Keratinocyte (primary cell): Measurements from ENCODE around the gene IQCK. TPM values are rescaled to one million over a fixed set of nuclear protein-coding genes. Genes with fewer than 3 reads are reported as not detected.
A peak's percentile ranks its signal among the peaks of the same experiment; 100 is the strongest.

Source experiments
- DNase-seq: peaks from one replicate; pipeline ENCODE4 v3.0.0-alpha.2; 2011; ENCODE audit warnings: low read depth, missing footprints, low spot score
- FAIRE-seq: peaks from 2 replicates; lab custom pipeline; 2011; peaks lifted over from hg19 to GRCh38; lab: Jason Lieb, UNC
- H2AFZ ChIP-seq: 2 replicates; pipeline ENCODE4 v1.6.0; 2012; ENCODE audit warnings: low read length, control low read depth, inconsistent platforms; ENCODE audit not compliant: control insufficient read depth
- H3K27ac ChIP-seq: 2 replicates; pipeline ENCODE4 v1.5.1; 2011; ENCODE audit warnings: low read length; ENCODE audit not compliant: control insufficient read depth, insufficient read depth
- H3K27me3 ChIP-seq: 3 replicates; pipeline ENCODE4 v1.6.0; 2011; ENCODE audit warnings: low read length; ENCODE audit not compliant: control insufficient read depth, insufficient read depth; ENCODE audit errors: extremely low read depth
- H3K36me3 ChIP-seq, 2 experiments: 2 replicates in 1 of 2; 3 replicates in 1 of 2; pipeline ENCODE4 v1.5.1; 2011; ENCODE audit warnings: low read length in 2 of 2, mild to moderate bottlenecking in 1 of 2; ENCODE audit not compliant: control insufficient read depth in 2 of 2, insufficient read depth in 2 of 2; ENCODE audit errors: extremely low read depth in 1 of 2
- H3K4me1 ChIP-seq: 3 replicates; pipeline ENCODE4 v1.5.1; 2011; ENCODE audit warnings: low read length; ENCODE audit not compliant: control insufficient read depth, insufficient read depth; ENCODE audit errors: extremely low read depth
- H3K4me2 ChIP-seq: 3 replicates; pipeline ENCODE4 v1.6.0; 2011; ENCODE audit warnings: low read depth, low read length; ENCODE audit not compliant: control insufficient read depth, insufficient read depth; ENCODE audit errors: extremely low read depth
- H3K4me3 ChIP-seq, 3 experiments: fragments of 200-600 bp in 1 of 3; sonication (generic) in 1 of 3; 2 replicates in 2 of 3; 3 replicates in 1 of 3; pipeline ENCODE4 v1.5.1; 2011 to 2016; ENCODE audit warnings: low read length in 3 of 3, mild to moderate bottlenecking in 3 of 3, control low read depth in 2 of 3, inconsistent platforms in 1 of 3, low read depth in 1 of 3, mixed read lengths in 1 of 3, mixed run types in 1 of 3, moderate library complexity in 1 of 3; ENCODE audit not compliant: control insufficient read depth in 2 of 3, insufficient read depth in 2 of 3; ENCODE audit errors: extremely low read depth in 1 of 3
- H3K79me2 ChIP-seq: 2 replicates; pipeline ENCODE4 v1.6.0; 2012; ENCODE audit warnings: low read length; ENCODE audit not compliant: control insufficient read depth, insufficient read depth
- H3K9ac ChIP-seq: 3 replicates; pipeline ENCODE4 v1.6.0; 2011; ENCODE audit warnings: low read length; ENCODE audit not compliant: control insufficient read depth, insufficient read depth; ENCODE audit errors: extremely low read depth
- H3K9me1 ChIP-seq: 3 replicates; pipeline ENCODE4 v1.6.0; 2011; ENCODE audit warnings: low read length; ENCODE audit not compliant: control insufficient read depth, insufficient read depth; ENCODE audit errors: extremely low read depth
- H3K9me3 ChIP-seq: 2 replicates; pipeline ENCODE4 v1.5.1; 2012; ENCODE audit warnings: low read depth, low read length; ENCODE audit not compliant: control insufficient read depth
- H4K20me1 ChIP-seq: 3 replicates; pipeline ENCODE4 v1.6.0; 2011; ENCODE audit warnings: low read length; ENCODE audit not compliant: control insufficient read depth, insufficient read depth; ENCODE audit errors: extremely low read depth
- EZH2 ChIP-seq: IDR thresholded peaks from one replicate; pipeline ENCODE4 v1.6.1; 2012; ENCODE audit warnings: inconsistent platforms, mild to moderate bottlenecking, low read length, moderate library complexity
- dilution Hi-C: fragments of 300-500 bp; cut with MboI; formaldehyde crosslinking; loops from one replicate; pipeline ENCODE4 v1.7.0; 2020; ENCODE audit warnings: low sequenced_read_pairs; ENCODE audit not compliant: extremely low pct_ligation_motif_present
- polyA plus RNA-seq, 5 experiments: library from polyadenylated mRNA; depleted of rRNA in 3 of 5; stranded (reverse) in 3 of 5; stranded (forward) in 1 of 5; unstranded in 1 of 5; fragments of >200 nt; gene quantifications; 1 replicate in 1 of 5; 2 replicates in 3 of 5; 3 replicates in 1 of 5; pipeline versions ENCODE4 v1.2.1 to v1.2.3, GENCODE V29; 2011 to 2012; ENCODE audit warnings: missing spikeins in 2 of 5, low read depth in 1 of 5, low replicate concordance in 1 of 5
- small RNA-seq, 3 experiments: library from RNA; depleted of rRNA; stranded (forward); fragments of <200 nt; gene quantifications; one replicate each; pipeline ENCODE3, GENCODE V24; 2012; ENCODE audit warnings: low read depth in 3 of 3, low replicate concordance in 1 of 3; ENCODE audit not compliant: insufficient read length in 3 of 3
- TF ChIP-seq, protein P1 (sequence below), 3 experiments: IDR thresholded peaks in 1 of 3; conservative IDR thresholded peaks in 1 of 3; optimal IDR thresholded peaks in 1 of 3; 2 replicates in 2 of 3; 3 replicates in 1 of 3; pipeline versions ENCODE3 to v1.5.1; 2011; ENCODE audit warnings: low read length in 3 of 3, mild to moderate bottlenecking in 3 of 3, moderate library complexity in 2 of 3, control low read depth in 1 of 3, inconsistent platforms in 1 of 3; ENCODE audit not compliant: insufficient read depth in 2 of 3; ENCODE audit errors: extremely low read depth in 1 of 3

IQCK gene
- polyA plus RNA-seq, 1 donor (not counting 4 experiments of a cell fraction or from before 2014, with no cell fraction given), result 9.7 TPM

DNA sequence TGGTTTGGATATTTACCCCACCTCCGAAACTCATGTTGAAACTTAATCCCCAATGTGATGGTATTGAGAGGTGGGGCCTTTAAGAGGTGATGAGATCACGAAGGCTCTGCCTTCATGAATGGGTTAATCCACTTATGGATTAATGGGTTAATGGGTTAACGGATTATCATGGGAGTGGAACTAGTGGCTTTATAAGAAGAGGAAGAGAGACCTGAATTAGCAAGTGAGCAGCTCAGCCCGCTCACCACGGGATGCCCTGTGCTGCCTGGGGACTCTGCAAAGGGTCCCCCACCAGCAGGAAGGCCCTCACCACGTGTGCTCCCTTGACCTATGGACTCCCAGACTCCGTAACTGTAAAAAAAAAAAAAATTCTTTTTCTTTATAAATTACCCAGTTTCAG, 183.1 kb downstream of the IQCK start:
- no peak for DNase-seq
- Histone ChIP-seq H3K9me3 (no peaks in the 10 kb centered on the region), H2AFZ (no peak overlapping the region), H3K79me2 (no peaks in the 10 kb centered on the region), H3K27me3 (no peaks in the 10 kb centered on the region), H3K4me1 (no peaks in the 10 kb centered on the region), H3K27ac (no peak overlapping the region), H4K20me1 (no peaks in the 10 kb centered on the region), H3K4me3 (no peak overlapping the region), H3K4me2 (no peak overlapping the region), H3K36me3 (no peaks in the 10 kb centered on the region), H3K9me1 (no peaks in the 10 kb centered on the region), H3K9ac (no peak overlapping the region)
- TF ChIP-seq, protein P1, sequence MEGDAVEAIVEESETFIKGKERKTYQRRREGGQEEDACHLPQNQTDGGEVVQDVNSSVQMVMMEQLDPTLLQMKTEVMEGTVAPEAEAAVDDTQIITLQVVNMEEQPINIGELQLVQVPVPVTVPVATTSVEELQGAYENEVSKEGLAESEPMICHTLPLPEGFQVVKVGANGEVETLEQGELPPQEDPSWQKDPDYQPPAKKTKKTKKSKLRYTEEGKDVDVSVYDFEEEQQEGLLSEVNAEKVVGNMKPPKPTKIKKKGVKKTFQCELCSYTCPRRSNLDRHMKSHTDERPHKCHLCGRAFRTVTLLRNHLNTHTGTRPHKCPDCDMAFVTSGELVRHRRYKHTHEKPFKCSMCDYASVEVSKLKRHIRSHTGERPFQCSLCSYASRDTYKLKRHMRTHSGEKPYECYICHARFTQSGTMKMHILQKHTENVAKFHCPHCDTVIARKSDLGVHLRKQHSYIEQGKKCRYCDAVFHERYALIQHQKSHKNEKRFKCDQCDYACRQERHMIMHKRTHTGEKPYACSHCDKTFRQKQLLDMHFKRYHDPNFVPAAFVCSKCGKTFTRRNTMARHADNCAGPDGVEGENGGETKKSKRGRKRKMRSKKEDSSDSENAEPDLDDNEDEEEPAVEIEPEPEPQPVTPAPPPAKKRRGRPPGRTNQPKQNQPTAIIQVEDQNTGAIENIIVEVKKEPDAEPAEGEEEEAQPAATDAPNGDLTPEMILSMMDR (optimal IDR thresholded peaks at IDR 0.05 in 1 of 3, IDR thresholded peaks at IDR 0.05 in 1 of 3, conservative IDR thresholded peaks at IDR 0.05 in 1 of 3; ENCODE audit: extremely low read depth in 1 of 3, insufficient read depth in 2 of 3, low read length in 3 of 3), result no peak
- no peak for TF ChIP-seq EZH2
- dilution Hi-C loops, result no loop called here
- no peak for FAIRE-seq

DNA sequence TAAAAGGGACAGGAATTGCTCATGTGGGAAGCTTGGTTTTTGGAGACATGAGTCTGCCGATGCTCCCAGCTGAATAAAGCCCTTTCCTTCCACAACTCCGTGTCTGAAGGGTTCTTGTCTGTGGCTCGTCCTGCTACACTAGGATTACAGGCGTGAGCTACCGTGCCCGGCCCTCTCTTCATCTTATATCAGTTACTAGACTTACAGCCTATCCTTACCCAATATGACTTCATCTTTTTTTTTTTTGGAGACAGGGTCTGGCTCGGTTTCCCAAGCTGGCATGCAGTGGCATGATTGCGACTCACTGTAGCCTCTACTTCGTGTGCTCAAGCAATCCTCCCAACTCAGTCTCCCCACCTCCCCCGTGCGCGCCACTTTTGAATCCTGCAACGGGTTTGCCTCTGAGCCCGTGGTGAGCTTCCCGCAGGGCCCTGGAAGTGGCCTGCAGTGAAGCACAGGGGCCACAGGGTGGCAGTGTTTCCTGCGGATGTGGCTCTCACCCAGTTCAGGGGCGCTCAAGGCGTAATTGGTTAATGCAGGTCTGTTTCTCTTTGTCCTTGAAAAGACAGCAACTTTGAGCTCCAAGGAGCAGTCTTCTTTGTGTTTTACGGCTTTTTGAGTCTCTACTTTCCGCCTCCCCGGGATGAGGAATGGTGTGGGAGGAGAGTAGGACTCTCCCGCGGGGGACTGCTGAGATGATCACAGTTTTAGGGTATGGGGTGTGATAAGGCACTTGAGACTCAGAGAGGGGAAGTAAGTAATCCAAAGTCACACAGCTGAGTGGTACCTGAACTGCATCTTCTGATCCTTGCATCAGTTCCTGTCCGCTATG, 189.3 kb downstream of the IQCK start:
- TF ChIP-seq EZH2, result no peak
- TF ChIP-seq, protein P1 (optimal IDR thresholded peaks at IDR 0.05 in 1 of 3, IDR thresholded peaks at IDR 0.05 in 1 of 3, conservative IDR thresholded peaks at IDR 0.05 in 1 of 3; ENCODE audit: extremely low read depth in 1 of 3, insufficient read depth in 2 of 3, low read length in 3 of 3), result peak; percentile 87 to 95 (median 94)
- Histone ChIP-seq H3K9me3 (no peaks in the 10 kb centered on the region), H2AFZ (no peak overlapping the region), H3K79me2 (no peaks in the 10 kb centered on the region), H3K9me1 (no peaks in the 10 kb centered on the region), H3K36me3 (no peaks in the 10 kb centered on the region), H3K4me2 (no peak overlapping the region), H3K27ac (no peak overlapping the region), H3K4me1 (no peaks in the 10 kb centered on the region), H3K9ac (no peak overlapping the region), H4K20me1 (no peaks in the 10 kb centered on the region), H3K27me3 (no peaks in the 10 kb centered on the region), H3K4me3 (no peak overlapping the region)
- dilution Hi-C loops, result no loop called here
- DNase-seq (no peak), FAIRE-seq (no peak)

Small RNAs within 50 kb of the gene (small RNA-seq; reads per million reads assigned to genes)
- gene LARP7P2, result 0 reads per million in 3 experiments

Other genes with a start within 250 kb of the IQCK start
- gene GDE1, start 196.2 kb upstream of the IQCK start, polyA plus RNA-seq, result 33.9 to 70.5 TPM (median 52.9 TPM) in 3 replicates
- gene CCP110, start 194.3 kb upstream of the IQCK start, polyA plus RNA-seq, result 2.9 to 5.5 TPM (median 4.1 TPM) in 3 replicates
- gene VPS35L, start 162.6 kb upstream of the IQCK start, polyA plus RNA-seq, result 16.0 to 26.2 TPM (median 22.1 TPM) in 3 replicates
- gene KNOP1, start within 50 bp of the IQCK start, polyA plus RNA-seq, result 13.6 to 19.8 TPM (median 16.8 TPM) in 3 replicates
- gene GPRC5B, start 166.6 kb downstream of the IQCK start, polyA plus RNA-seq, result 0.03 to 0.23 TPM (median 0.08 TPM) in 3 replicates